ENCODE data around the gene ATP13A1. TPM values are rescaled to one million over a fixed set of nuclear protein-coding genes. Genes with fewer than 3 reads are reported as not detected.
"Not testable (repeated sequence)": the region's sequence is repeated elsewhere in the genome, so short reads cannot be mapped to it uniquely, and the experiment has no call there.

ATP13A1 gene
- 10 to 100 TPM; 24.1 to 29.6 TPM for total RNA-seq
- long read RNA-seq, transcript ATP13A1-202 (26 exons, 3,861 nt), result major isoform, 9 of 42 reads
- long read RNA-seq, partial matches to known transcripts, result 28 of 42 reads
- long read RNA-seq, other reads (novel, unspliced or antisense), result 5 of 42 reads

- DNase-seq (peak; percentile 99), ATAC-seq (peak; percentile 96 to 97)
- intact Hi-C loops (cut with DNase I), result no loop called here
Observed at GRCh38 chr19:19663256-19664120, at the start of gene ATP13A1. ATP13A1 (minus strand) TSS chr19:19663676; CDS start chr19:19663666, 10 bp downstream.

GRCh38 chr19:19711934-19712828, 48.7 kb upstream of the ATP13A1 start:
- intact Hi-C loops (cut with DNase I), result no loop called here
- ATAC-seq (no peak), DNase-seq (no peak)

- intact Hi-C loops (cut with DNase I), result no loop called here
Observed at GRCh38 chr19:19711306-19711933, 47.9 kb upstream of the ATP13A1 start.

GRCh38 chr19:19710506-19710905, 47.0 kb upstream of the ATP13A1 start:
- ATAC-seq, result no peak
- DNase-seq, result no peak
- intact Hi-C loops (cut with DNase I), result no loop called here

More at GRCh38 chr19:19711306-19711933, 47.9 kb upstream of the ATP13A1 start:
- ATAC-seq (no peak), DNase-seq (no peak)

- DNase-seq, result no peak
- no peak for ATAC-seq
- intact Hi-C loops (cut with DNase I), result no loop called here
Observed at GRCh38 chr19:19704836-19705235, 41.4 kb upstream of the ATP13A1 start.

GRCh38 chr19:19700493-19700892, 37.0 kb upstream of the ATP13A1 start:
- ATAC-seq; intact Hi-C loops (cut with DNase I); DNase-seq: not testable (repeated sequence)

- DNase-seq (no peak), ATAC-seq (no peak)
- intact Hi-C loops (cut with DNase I), result no loop called here
Observed at GRCh38 chr19:19697589-19697988, 34.1 kb upstream of the ATP13A1 start.

GRCh38 chr19:19696386-19696785, 32.9 kb upstream of the ATP13A1 start:
- no peak for ATAC-seq
- DNase-seq, result no peak
- intact Hi-C loops (cut with DNase I), result no loop called here

- intact Hi-C loops (cut with DNase I), result no loop called here
- ATAC-seq (no peak), DNase-seq (no peak)
Observed at GRCh38 chr19:19691683-19692082, 28.2 kb upstream of the ATP13A1 start.

- ATAC-seq; DNase-seq; intact Hi-C loops (cut with DNase I): not testable (repeated sequence)
Observed at GRCh38 chr19:19689023-19689422, 25.5 kb upstream of the ATP13A1 start.

GRCh38 chr19:19687090-19687489, 23.6 kb upstream of the ATP13A1 start:
- no peak for ATAC-seq
- intact Hi-C loops (cut with DNase I), result no loop called here

GRCh38 chr19:19686580-19686979, 23.1 kb upstream of the ATP13A1 start:
- ATAC-seq (no peak), DNase-seq (no peak)
- intact Hi-C loops (cut with DNase I), result no loop called here

More at GRCh38 chr19:19687090-19687489, 23.6 kb upstream of the ATP13A1 start:
- DNase-seq, result no peak

GRCh38 chr19:19686119-19686518, 22.6 kb upstream of the ATP13A1 start:
- ATAC-seq; DNase-seq; intact Hi-C loops (cut with DNase I): not testable (repeated sequence)

- ATAC-seq (no peak), DNase-seq (no peak)
- intact Hi-C loops (cut with DNase I), result no loop called here
Observed at GRCh38 chr19:19679176-19680073, 15.9 kb upstream of the ATP13A1 start.

GRCh38 chr19:19677579-19677978, 14.1 kb upstream of the ATP13A1 start:
- DNase-seq (no peak), ATAC-seq (no peak)
- intact Hi-C loops (cut with DNase I), result no loop called here

- ATAC-seq (no peak), DNase-seq (no peak)
- intact Hi-C loops (cut with DNase I), result no loop called here
Observed at GRCh38 chr19:19674315-19674714, 10.8 kb upstream of the ATP13A1 start.

GRCh38 chr19:19672816-19673215, 9.3 kb upstream of the ATP13A1 start:
- DNase-seq (no peak), ATAC-seq (no peak)
- intact Hi-C loops (cut with DNase I), result no loop called here

- DNase-seq (no peak), ATAC-seq (no peak)
- intact Hi-C loops (cut with DNase I), result no loop called here
Observed at GRCh38 chr19:19670070-19670551, 6.6 kb upstream of the ATP13A1 start.
